ENCODE data around the gene CBX1. TPM values are rescaled to one million over a fixed set of nuclear protein-coding genes. Genes with fewer than 3 reads are reported as not detected.

Gene CBX1
- total and polyA plus RNA-seq, 2 of the 4 experiments (the other 2 are of a cell fraction), result 35.0 to 54.9 TPM

GRCh38 chr17:48058393-48059124, 42.7 kb downstream of the CBX1 start (continued):
- no peak for TF ChIP-seq FOS (IDR thresholded peaks at IDR 0.05; ENCODE audit: low read depth, low read length)

GRCh38 chr17:48057626-48058025, 43.7 kb downstream of the CBX1 start:
- H3K4me3 ChIP-seq (ENCODE audit: insufficient read depth, low read depth, low read length), result no peak overlapping the region
- peaks cover 33% of the 10 kb centered on the region for H3K9me1 ChIP-seq (ENCODE audit: insufficient read depth, low read length)
- H3K4me2 ChIP-seq (ENCODE audit: low read depth, low read length), result no peak overlapping the region
- dilution Hi-C loops (cut with HindIII; ENCODE audit: low sequenced_read_pairs, unreplicated experiment), result no loop called here
- no peak overlapping the region for H2BK20ac ChIP-seq (ENCODE audit: low read depth, low read length)
- DNase-seq, result no peak
- no peak overlapping the region for H3K56ac ChIP-seq (ENCODE audit: extremely low read depth, insufficient read depth, low read length)
- no peak overlapping the region for H2BK15ac ChIP-seq (ENCODE audit: low read depth, low read length)
- H3K27me3 ChIP-seq (ENCODE audit: control insufficient read depth, insufficient read depth, low read length), result no peaks in the 10 kb centered on the region
- H3K9ac ChIP-seq (ENCODE audit: low read depth, low read length), result no peak overlapping the region
- H2BK5ac ChIP-seq (ENCODE audit: low read depth, low read length, poor library complexity, severe bottlenecking), result no peak overlapping the region
- ChIA-PET POLR2A (ENCODE audit: unreplicated experiment) (no interaction called here), CTCF (no interaction called here)
- no TSS peak for BruUV-seq (replicated peaks)
- peaks cover 31% of the 10 kb centered on the region for H3K4me1 ChIP-seq (ENCODE audit: control insufficient read depth, insufficient read depth, low read length)
- no peak overlapping the region for H4K8ac ChIP-seq (ENCODE audit: low read depth in 2 of 2, low read length in 2 of 2)
- no peak overlapping the region for H4K5ac ChIP-seq (ENCODE audit: low read depth, low read length)
- no peak overlapping the region for H3K18ac ChIP-seq (ENCODE audit: low read depth, low read length)
- H3K79me1 ChIP-seq (ENCODE audit: low read depth in 1 of 2, low read length in 2 of 2), result peaks cover 42 to 95% of the 10 kb centered on the region in 2 experiments
- no peak overlapping the region for H2BK120ac ChIP-seq (ENCODE audit: low read depth, low read length)
- H3K36me3 ChIP-seq (ENCODE audit: control insufficient read depth, insufficient read depth, low read length), result peaks cover 73% of the 10 kb centered on the region
- no peak overlapping the region for H3K4ac ChIP-seq (ENCODE audit: low read depth, low read length)
- H3K23ac ChIP-seq (ENCODE audit: low read depth, low read length), result no peak overlapping the region
- no peak overlapping the region for H3K14ac ChIP-seq (replicated peaks; ENCODE audit: low read depth, low read length)
- no peak overlapping the region for H2AFZ ChIP-seq (replicated peaks; ENCODE audit: low read length, poor library complexity)
- H3K9me3 ChIP-seq (ENCODE audit: control insufficient read depth, insufficient read depth, low read length), result no peaks in the 10 kb centered on the region
- no peak for ATAC-seq (ENCODE audit: low read depth)
- intact Hi-C loops (cut with micrococcal nuclease), result no loop called here
- H4K20me1 ChIP-seq (ENCODE audit: insufficient read depth, low read length), result peaks cover 35% of the 10 kb centered on the region
- TF ChIP-seq SMC3 (IDR thresholded peaks at IDR 0.05; ENCODE audit: low read depth, low read length) (no peak), MAFK (IDR thresholded peaks at IDR 0.05; ENCODE audit: low read depth, low read length) (no peak), MXI1 (IDR thresholded peaks at IDR 0.05; ENCODE audit: borderline replicate concordance, low read depth, low read length) (no peak), POLR2A (IDR thresholded peaks at IDR 0.05; ENCODE audit: low read depth, low read length) (no peak), USF2 (IDR thresholded peaks at IDR 0.05; ENCODE audit: low read depth, low read length) (no peak), NFE2L2 (IDR thresholded peaks at IDR 0.05; ENCODE audit: low read depth, low read length) (no peak)
- no CpG with 5 or more reads among the region's 4 CpGs for WGBS, 2 experiments (ENCODE audit: extremely low coverage in 2 of 2, insufficient read length in 1 of 2)
- no peak overlapping the region for H2AK5ac ChIP-seq (ENCODE audit: low read depth, low read length)
- H4K91ac ChIP-seq (ENCODE audit: insufficient read depth, low read depth, low read length), result no peak overlapping the region
- in situ Hi-C loops (cut with MboI; ENCODE audit: low sequenced_read_pairs), result no loop called here
- H2AK9ac ChIP-seq (replicated peaks; ENCODE audit: low read depth, low read length, poor library complexity), result no peak overlapping the region
- no peak overlapping the region for H3K27ac ChIP-seq (ENCODE audit: insufficient read depth, low read length)
